Sigmoid colon (tissue), 4 donors: ENCODE results near the gene GRXCR2.

ENCODE experiments used
- EP300 ChIP-seq, 4 donors: sonication (generic); formaldehyde crosslinking; IDR thresholded peaks; one replicate each; pipeline ENCODE4 v1.6.1; 2017; ENCODE audit warnings: antibody characterized with exemption in 4 of 4
- POLR2A ChIP-seq, 2 donors: fragments of 450-650 bp; IDR thresholded peaks; one replicate each; pipeline ENCODE4 v1.6.1; 2016; ENCODE audit warnings: antibody characterized with exemption in 2 of 2, mild to moderate bottlenecking in 2 of 2, moderate library complexity in 2 of 2
- POLR2AphosphoS5 ChIP-seq, 4 donors: sonication (generic); formaldehyde crosslinking; IDR thresholded peaks; one replicate each; pipeline ENCODE4 v1.6.1; 2017; ENCODE audit warnings: antibody characterized with exemption in 4 of 4
- TF ChIP-seq, protein P1 (sequence below), 4 experiments: fragments of 450-650 bp in 3 of 4; fragments of 200-600 bp in 1 of 4; IDR thresholded peaks; one replicate each; pipeline ENCODE4 v1.5.1; 2016 to 2019; ENCODE audit warnings: antibody characterized with exemption in 4 of 4, mild to moderate bottlenecking in 3 of 4, moderate library complexity in 2 of 4

DNA sequence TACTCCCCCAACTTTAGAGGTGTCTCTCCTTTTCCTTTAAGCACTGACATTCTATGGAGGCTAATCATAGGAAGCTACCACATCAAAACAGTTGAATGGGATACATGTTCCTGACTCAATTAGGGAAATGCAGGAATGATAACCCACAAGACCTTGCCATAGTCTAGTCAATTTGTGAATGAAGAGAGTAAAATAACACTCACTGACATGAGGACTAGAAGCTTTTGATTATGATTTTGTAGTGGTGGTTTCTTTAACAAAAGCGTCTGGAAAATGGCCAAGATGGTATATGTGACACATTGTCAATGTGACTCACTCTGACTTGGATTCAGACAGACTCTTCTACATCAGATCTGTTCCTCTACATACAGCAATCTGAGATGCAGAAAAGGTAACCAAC lies 24.0 kb downstream of the GRXCR2 start:
- TF ChIP-seq, protein P1, sequence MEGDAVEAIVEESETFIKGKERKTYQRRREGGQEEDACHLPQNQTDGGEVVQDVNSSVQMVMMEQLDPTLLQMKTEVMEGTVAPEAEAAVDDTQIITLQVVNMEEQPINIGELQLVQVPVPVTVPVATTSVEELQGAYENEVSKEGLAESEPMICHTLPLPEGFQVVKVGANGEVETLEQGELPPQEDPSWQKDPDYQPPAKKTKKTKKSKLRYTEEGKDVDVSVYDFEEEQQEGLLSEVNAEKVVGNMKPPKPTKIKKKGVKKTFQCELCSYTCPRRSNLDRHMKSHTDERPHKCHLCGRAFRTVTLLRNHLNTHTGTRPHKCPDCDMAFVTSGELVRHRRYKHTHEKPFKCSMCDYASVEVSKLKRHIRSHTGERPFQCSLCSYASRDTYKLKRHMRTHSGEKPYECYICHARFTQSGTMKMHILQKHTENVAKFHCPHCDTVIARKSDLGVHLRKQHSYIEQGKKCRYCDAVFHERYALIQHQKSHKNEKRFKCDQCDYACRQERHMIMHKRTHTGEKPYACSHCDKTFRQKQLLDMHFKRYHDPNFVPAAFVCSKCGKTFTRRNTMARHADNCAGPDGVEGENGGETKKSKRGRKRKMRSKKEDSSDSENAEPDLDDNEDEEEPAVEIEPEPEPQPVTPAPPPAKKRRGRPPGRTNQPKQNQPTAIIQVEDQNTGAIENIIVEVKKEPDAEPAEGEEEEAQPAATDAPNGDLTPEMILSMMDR (IDR thresholded peaks at IDR 0.05), result no peak
- no peak for TF ChIP-seq EP300 (IDR thresholded peaks at IDR 0.05)
- TF ChIP-seq POLR2A (IDR thresholded peaks at IDR 0.05), result no peak
- no peak for TF ChIP-seq POLR2AphosphoS5 (IDR thresholded peaks at IDR 0.05)
